Measurements from ENCODE around the gene DAB1.

GRCh38 chr1:56983484-56983883 lies 440.4 kb downstream of the DAB1 start:
- TF ChIP-seq, protein P1, sequence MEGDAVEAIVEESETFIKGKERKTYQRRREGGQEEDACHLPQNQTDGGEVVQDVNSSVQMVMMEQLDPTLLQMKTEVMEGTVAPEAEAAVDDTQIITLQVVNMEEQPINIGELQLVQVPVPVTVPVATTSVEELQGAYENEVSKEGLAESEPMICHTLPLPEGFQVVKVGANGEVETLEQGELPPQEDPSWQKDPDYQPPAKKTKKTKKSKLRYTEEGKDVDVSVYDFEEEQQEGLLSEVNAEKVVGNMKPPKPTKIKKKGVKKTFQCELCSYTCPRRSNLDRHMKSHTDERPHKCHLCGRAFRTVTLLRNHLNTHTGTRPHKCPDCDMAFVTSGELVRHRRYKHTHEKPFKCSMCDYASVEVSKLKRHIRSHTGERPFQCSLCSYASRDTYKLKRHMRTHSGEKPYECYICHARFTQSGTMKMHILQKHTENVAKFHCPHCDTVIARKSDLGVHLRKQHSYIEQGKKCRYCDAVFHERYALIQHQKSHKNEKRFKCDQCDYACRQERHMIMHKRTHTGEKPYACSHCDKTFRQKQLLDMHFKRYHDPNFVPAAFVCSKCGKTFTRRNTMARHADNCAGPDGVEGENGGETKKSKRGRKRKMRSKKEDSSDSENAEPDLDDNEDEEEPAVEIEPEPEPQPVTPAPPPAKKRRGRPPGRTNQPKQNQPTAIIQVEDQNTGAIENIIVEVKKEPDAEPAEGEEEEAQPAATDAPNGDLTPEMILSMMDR (IDR thresholded peaks at IDR 0.05) = no peak
- TF ChIP-seq EP300 (IDR thresholded peaks at IDR 0.05) = no peak

Measured in upper lobe of left lung (tissue), 4 donors.